ENCODE measurements around the gene DNAJC19.
"Not testable (repeated sequence)": the region's sequence is repeated elsewhere in the genome, so short reads cannot be mapped to it uniquely, and the experiment has no call there.

Gene DNAJC19

GRCh38 chr3:180989291-180990163 lies at the start of gene DNAJC19:
DNAJC19 (minus strand) TSS chr3:180989736; CDS start chr3:180989602, 134 bp downstream.
- peak; percentile 98 for FAIRE-seq
- peak; percentile 77 for DNase-seq (ENCODE audit: extremely low spot score, insufficient read length, low read depth)

GRCh38 chr3:181030948-181031347 lies 41.4 kb upstream of the DNAJC19 start:
- DNase-seq (ENCODE audit: extremely low spot score, insufficient read length, low read depth) (no peak), FAIRE-seq (no peak)

GRCh38 chr3:181025204-181025603 lies 35.7 kb upstream of the DNAJC19 start:
- no peak for FAIRE-seq
- no peak for DNase-seq (ENCODE audit: extremely low spot score, insufficient read length, low read depth)

GRCh38 chr3:181017690-181018089 lies 28.2 kb upstream of the DNAJC19 start:
- FAIRE-seq (no peak), DNase-seq (ENCODE audit: extremely low spot score, insufficient read length, low read depth) (no peak)

- FAIRE-seq (no peak), DNase-seq (ENCODE audit: extremely low spot score, insufficient read length, low read depth) (no peak)
These were observed 19.7 kb upstream of the DNAJC19 start for GRCh38 chr3:181009225-181009624.

- FAIRE-seq (no peak), DNase-seq (ENCODE audit: extremely low spot score, insufficient read length, low read depth) (no peak)
These were observed 19.3 kb upstream of the DNAJC19 start for GRCh38 chr3:181008796-181009195.

- FAIRE-seq, result no peak
- no peak for DNase-seq (ENCODE audit: extremely low spot score, insufficient read length, low read depth)
These were observed 17.7 kb upstream of the DNAJC19 start for GRCh38 chr3:181007262-181007661.

- DNase-seq (ENCODE audit: extremely low spot score, insufficient read length, low read depth) (no peak), FAIRE-seq (no peak)
These were observed 17.0 kb upstream of the DNAJC19 start for GRCh38 chr3:181006541-181006940.

- FAIRE-seq; DNase-seq (ENCODE audit: extremely low spot score, insufficient read length, low read depth): not testable (repeated sequence)
These were observed 13.9 kb upstream of the DNAJC19 start for GRCh38 chr3:181003469-181003868.

GRCh38 chr3:181002331-181002730 lies 12.8 kb upstream of the DNAJC19 start:
- FAIRE-seq; DNase-seq (ENCODE audit: extremely low spot score, insufficient read length, low read depth): not testable (repeated sequence)

GRCh38 chr3:180996415-180996932 lies 6.9 kb upstream of the DNAJC19 start:
- DNase-seq (ENCODE audit: extremely low spot score, insufficient read length, low read depth) (no peak), FAIRE-seq (no peak)

- DNase-seq (ENCODE audit: extremely low spot score, insufficient read length, low read depth), result no peak
- no peak for FAIRE-seq
These were observed 969 bp upstream of the DNAJC19 start for GRCh38 chr3:180990505-180990904.

GRCh38 chr3:180987344-180987743 lies 2.2 kb downstream of the DNAJC19 start:
- FAIRE-seq, result no peak
- no peak for DNase-seq (ENCODE audit: extremely low spot score, insufficient read length, low read depth)

GRCh38 chr3:180986366-180986765 lies 3.2 kb downstream of the DNAJC19 start:
- not testable (repeated sequence) for FAIRE-seq

GRCh38 chr3:180983136-180983535 lies 6.4 kb downstream of the DNAJC19 start:
- DNase-seq (ENCODE audit: extremely low spot score, insufficient read length, low read depth), result no peak
- no peak for FAIRE-seq

More at GRCh38 chr3:180986366-180986765, 3.2 kb downstream of the DNAJC19 start:
- DNase-seq (ENCODE audit: extremely low spot score, insufficient read length, low read depth), result not testable (repeated sequence)

- no peak for DNase-seq (ENCODE audit: extremely low spot score, insufficient read length, low read depth)
- no peak for FAIRE-seq
These were observed 7.6 kb downstream of the DNAJC19 start for GRCh38 chr3:180981912-180982311.

- FAIRE-seq (no peak), DNase-seq (ENCODE audit: extremely low spot score, insufficient read length, low read depth) (no peak)
These were observed 8.9 kb downstream of the DNAJC19 start for GRCh38 chr3:180980611-180981010.

GRCh38 chr3:180979961-180980360 lies 9.6 kb downstream of the DNAJC19 start:
- FAIRE-seq, result no peak
- DNase-seq (ENCODE audit: extremely low spot score, insufficient read length, low read depth), result no peak

GRCh38 chr3:180977498-180977897 lies 12.0 kb downstream of the DNAJC19 start:
- no peak for FAIRE-seq
- DNase-seq (ENCODE audit: extremely low spot score, insufficient read length, low read depth), result no peak

- no peak for FAIRE-seq
- no peak for DNase-seq (ENCODE audit: extremely low spot score, insufficient read length, low read depth)
These were observed 15.2 kb downstream of the DNAJC19 start for GRCh38 chr3:180974286-180974685.

GRCh38 chr3:180973543-180973942 lies 16.0 kb downstream of the DNAJC19 start:
- FAIRE-seq, result no peak
- peak; percentile 2 for DNase-seq (ENCODE audit: extremely low spot score, insufficient read length, low read depth)

Measured in GM18507 (cell line).